K562 (cell line): ENCODE measurements around the gene AMFR. TPM values are rescaled to one million over a fixed set of nuclear protein-coding genes. Genes with fewer than 3 reads are reported as not detected.
A peak's percentile ranks its signal among the peaks of the same experiment; 100 is the strongest.

Experiments
- KLF16 ChIP-seq: IDR thresholded peaks from 2 replicates; pipeline ENCODE4 v1.6.1; 2016; ENCODE audit warnings: antibody characterized with exemption
- MAFG ChIP-seq: fragments of 450-650 bp; conservative IDR thresholded peaks from 2 replicates; pipeline ENCODE4 v1.6.1; 2016; ENCODE audit warnings: missing genetic modification characterization, missing compliant biosample characterization
- MXI1 ChIP-seq: IDR thresholded peaks from 2 replicates; pipeline ENCODE4 v1.6.1; 2011; ENCODE audit warnings: low read depth, mild to moderate bottlenecking, improper control_type of control experiment, low read length
- NEUROD1 ChIP-seq: fragments of 150-350 bp; IDR thresholded peaks from 2 replicates; pipeline ENCODE4 v1.6.1; 2014; ENCODE audit warnings: borderline replicate concordance, low read length, low read depth; ENCODE audit not compliant: partially characterized antibody
- NFIX ChIP-seq: fragments of 250-450 bp; sonication (Bioruptor Pico); IDR thresholded peaks from 2 replicates; pipeline ENCODE4 v1.4.0; 2020; ENCODE audit warnings: low read depth, mild to moderate bottlenecking, moderate library complexity
- NR2C2 ChIP-seq, 2 experiments: fragments of 200-800 bp in 1 of 2; sonication (Bioruptor generic) in 1 of 2; sonication (generic) in 1 of 2; formaldehyde crosslinking in 1 of 2; IDR thresholded peaks; 2 replicates each; pipeline versions ENCODE4 v1.6.1 to v1.8.0; 2016 to 2022; ENCODE audit warnings: mild to moderate bottlenecking in 1 of 2, missing compliant biosample characterization in 1 of 2, missing genetic modification characterization in 1 of 2, missing genetic modification reagents in 1 of 2
- POU5F1 ChIP-seq: fragments of 150-350 bp; IDR thresholded peaks from 2 replicates; pipeline ENCODE4 v1.6.1; 2014; ENCODE audit warnings: borderline replicate concordance, low read length, low read depth, mild to moderate bottlenecking; ENCODE audit not compliant: partially characterized antibody
- RBM17 ChIP-seq: fragments of 200-400 bp; formaldehyde crosslinking; IDR thresholded peaks from 2 replicates; pipeline ENCODE4 v1.6.1; 2017; ENCODE audit warnings: low read depth, mild to moderate bottlenecking, low read length, borderline replicate concordance
- SIN3A ChIP-seq, 2 experiments: fragments of 150-350 bp in 1 of 2; IDR thresholded peaks; 2 replicates each; pipeline ENCODE4 v1.6.1; 2011 to 2016; ENCODE audit warnings: borderline replicate concordance in 2 of 2, low read depth in 2 of 2, low read length in 2 of 2, mild to moderate bottlenecking in 2 of 2, moderate library complexity in 2 of 2; ENCODE audit not compliant: control insufficient read depth in 1 of 2
- ZC3H8 ChIP-seq: fragments of 450-650 bp; IDR thresholded peaks from 2 replicates; pipeline ENCODE4 v1.6.1; 2017
- ZFX ChIP-seq: sonication (generic); formaldehyde crosslinking; IDR thresholded peaks from 2 replicates; pipeline ENCODE4 v1.8.0; 2022; ENCODE audit warnings: mild to moderate bottlenecking, missing genetic modification reagents, moderate library complexity
- ZNF175 ChIP-seq: fragments of 200-800 bp; sonication (Bioruptor generic); IDR thresholded peaks from 2 replicates; pipeline ENCODE4 v1.6.1; 2016; ENCODE audit warnings: low read depth, mild to moderate bottlenecking, missing genetic modification characterization, missing compliant biosample characterization
- ZNF324 ChIP-seq: fragments of 250-450 bp; sonication (Bioruptor Pico); IDR thresholded peaks from 2 replicates; pipeline ENCODE4 v1.4.0; 2020; ENCODE audit warnings: mild to moderate bottlenecking
- ZNF41 ChIP-seq: fragments of 250-450 bp; sonication (Bioruptor Pico); conservative IDR thresholded peaks from 2 replicates; pipeline ENCODE4 v1.4.0; 2020; ENCODE audit warnings: mild to moderate bottlenecking
- ZNF445 ChIP-seq: fragments of 250-450 bp; sonication (Bioruptor Pico); IDR thresholded peaks from 2 replicates; pipeline ENCODE4 v1.4.0; 2020; ENCODE audit warnings: low read depth, mild to moderate bottlenecking, moderate library complexity
- ZNF764 ChIP-seq: fragments of 250-450 bp; sonication (Bioruptor Pico); IDR thresholded peaks from 2 replicates; pipeline ENCODE4 v1.4.0; 2020; ENCODE audit warnings: low read depth, mild to moderate bottlenecking, moderate library complexity
- polyA plus RNA-seq, 8 experiments: library from polyadenylated mRNA; depleted of rRNA in 4 of 8; stranded (reverse) in 5 of 8; unstranded in 3 of 8; fragments of >200 nt; fragmentation: Nextera tagmentation in 2 of 8; fragmentation: Illumina TruSeq in 1 of 8; extraction: Ambion mirVana in 2 of 8; extraction: Trizol in 1 of 8; gene quantifications; 2 replicates each; pipeline versions ENCODE4 v1.2.1 to v1.2.3, GENCODE V29; 2011 to 2014; ENCODE audit warnings: inconsistent platforms in 1 of 8, missing spikeins in 1 of 8
- total RNA-seq, 7 experiments: library from RNA; depleted of rRNA in 6 of 7; stranded (reverse); fragments of >200 nt in 6 of 7; fragmentation: Illumina TruSeq in 2 of 7; extraction: Trizol in 2 of 7; gene quantifications; 2 replicates each; pipeline versions ENCODE4 v1.2.1 to v1.2.3, GENCODE V29; 2011 to 2021; ENCODE audit warnings: low replicate concordance in 1 of 7
- TF ChIP-seq, protein P1 (sequence below): sonication (generic); formaldehyde crosslinking; IDR thresholded peaks from 2 replicates; pipeline ENCODE4 v1.8.1; 2023; ENCODE audit warnings: mild to moderate bottlenecking, missing genetic modification reagents
- TF ChIP-seq, protein P2 (sequence below), 2 experiments: fragments of 450-650 bp in 1 of 2; sonication (generic) in 1 of 2; formaldehyde crosslinking; conservative IDR thresholded peaks; 2 replicates each; pipeline versions ENCODE4 v1.4.0 to v1.8.1; 2020 to 2022; ENCODE audit warnings: mild to moderate bottlenecking in 1 of 2, missing genetic modification reagents in 1 of 2
- TF ChIP-seq, protein P3 (sequence below): fragments of 450-650 bp; IDR thresholded peaks from 2 replicates; pipeline ENCODE4 v1.7.0; 2016; ENCODE audit warnings: borderline replicate concordance
- TF ChIP-seq, protein P4 (sequence below): fragments of 450-650 bp; IDR thresholded peaks from 2 replicates; pipeline ENCODE4 v1.6.1; 2017; ENCODE audit warnings: antibody characterized with exemption

Gene AMFR
- total and polyA plus RNA-seq, 9 of the 15 experiments (the other 6 are each of a cell fraction or from before 2014, with no cell fraction given) = 15.6 to 113 (median 58.4) TPM

DNA sequence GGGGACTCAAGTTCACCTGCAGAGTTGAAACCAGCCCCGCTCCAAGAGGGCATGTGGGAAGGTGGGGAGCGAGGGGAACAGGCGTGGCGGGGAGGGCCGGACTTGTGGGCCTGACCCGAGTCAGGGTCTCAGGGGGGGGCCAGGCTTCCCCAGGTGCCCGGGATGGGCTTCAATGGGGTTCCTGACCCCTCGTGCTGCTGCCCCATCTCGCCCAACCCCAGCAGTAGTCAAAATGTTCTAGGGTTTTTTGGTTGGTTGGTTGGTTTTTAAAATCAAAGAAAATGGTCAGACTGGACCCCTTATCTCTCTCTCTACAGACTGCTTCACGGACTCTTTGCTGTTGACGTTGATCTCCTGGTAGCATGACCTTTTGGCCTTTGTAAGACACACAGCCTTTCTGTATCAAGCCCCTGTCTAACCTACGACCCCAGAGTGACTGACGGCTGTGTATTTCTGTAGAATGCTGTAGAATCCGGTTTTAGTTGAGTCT lies 69.5 kb downstream of the AMFR start (continued):
- TF ChIP-seq, protein P1, sequence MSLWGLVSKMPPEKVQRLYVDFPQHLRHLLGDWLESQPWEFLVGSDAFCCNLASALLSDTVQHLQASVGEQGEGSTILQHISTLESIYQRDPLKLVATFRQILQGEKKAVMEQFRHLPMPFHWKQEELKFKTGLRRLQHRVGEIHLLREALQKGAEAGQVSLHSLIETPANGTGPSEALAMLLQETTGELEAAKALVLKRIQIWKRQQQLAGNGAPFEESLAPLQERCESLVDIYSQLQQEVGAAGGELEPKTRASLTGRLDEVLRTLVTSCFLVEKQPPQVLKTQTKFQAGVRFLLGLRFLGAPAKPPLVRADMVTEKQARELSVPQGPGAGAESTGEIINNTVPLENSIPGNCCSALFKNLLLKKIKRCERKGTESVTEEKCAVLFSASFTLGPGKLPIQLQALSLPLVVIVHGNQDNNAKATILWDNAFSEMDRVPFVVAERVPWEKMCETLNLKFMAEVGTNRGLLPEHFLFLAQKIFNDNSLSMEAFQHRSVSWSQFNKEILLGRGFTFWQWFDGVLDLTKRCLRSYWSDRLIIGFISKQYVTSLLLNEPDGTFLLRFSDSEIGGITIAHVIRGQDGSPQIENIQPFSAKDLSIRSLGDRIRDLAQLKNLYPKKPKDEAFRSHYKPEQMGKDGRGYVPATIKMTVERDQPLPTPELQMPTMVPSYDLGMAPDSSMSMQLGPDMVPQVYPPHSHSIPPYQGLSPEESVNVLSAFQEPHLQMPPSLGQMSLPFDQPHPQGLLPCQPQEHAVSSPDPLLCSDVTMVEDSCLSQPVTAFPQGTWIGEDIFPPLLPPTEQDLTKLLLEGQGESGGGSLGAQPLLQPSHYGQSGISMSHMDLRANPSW = no peak
- TF ChIP-seq MAFG (tag) = no peak
- no peak for TF ChIP-seq NEUROD1
- TF ChIP-seq, protein P2, sequence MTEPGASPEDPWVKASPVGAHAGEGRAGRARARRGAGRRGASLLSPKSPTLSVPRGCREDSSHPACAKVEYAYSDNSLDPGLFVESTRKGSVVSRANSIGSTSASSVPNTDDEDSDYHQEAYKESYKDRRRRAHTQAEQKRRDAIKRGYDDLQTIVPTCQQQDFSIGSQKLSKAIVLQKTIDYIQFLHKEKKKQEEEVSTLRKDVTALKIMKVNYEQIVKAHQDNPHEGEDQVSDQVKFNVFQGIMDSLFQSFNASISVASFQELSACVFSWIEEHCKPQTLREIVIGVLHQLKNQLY (CRISPR knock-in tag; conservative IDR thresholded peaks at IDR 0.05) = no peak
- TF ChIP-seq, protein P3, sequence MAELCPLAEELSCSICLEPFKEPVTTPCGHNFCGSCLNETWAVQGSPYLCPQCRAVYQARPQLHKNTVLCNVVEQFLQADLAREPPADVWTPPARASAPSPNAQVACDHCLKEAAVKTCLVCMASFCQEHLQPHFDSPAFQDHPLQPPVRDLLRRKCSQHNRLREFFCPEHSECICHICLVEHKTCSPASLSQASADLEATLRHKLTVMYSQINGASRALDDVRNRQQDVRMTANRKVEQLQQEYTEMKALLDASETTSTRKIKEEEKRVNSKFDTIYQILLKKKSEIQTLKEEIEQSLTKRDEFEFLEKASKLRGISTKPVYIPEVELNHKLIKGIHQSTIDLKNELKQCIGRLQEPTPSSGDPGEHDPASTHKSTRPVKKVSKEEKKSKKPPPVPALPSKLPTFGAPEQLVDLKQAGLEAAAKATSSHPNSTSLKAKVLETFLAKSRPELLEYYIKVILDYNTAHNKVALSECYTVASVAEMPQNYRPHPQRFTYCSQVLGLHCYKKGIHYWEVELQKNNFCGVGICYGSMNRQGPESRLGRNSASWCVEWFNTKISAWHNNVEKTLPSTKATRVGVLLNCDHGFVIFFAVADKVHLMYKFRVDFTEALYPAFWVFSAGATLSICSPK = no peak
- TF ChIP-seq, protein P4, sequence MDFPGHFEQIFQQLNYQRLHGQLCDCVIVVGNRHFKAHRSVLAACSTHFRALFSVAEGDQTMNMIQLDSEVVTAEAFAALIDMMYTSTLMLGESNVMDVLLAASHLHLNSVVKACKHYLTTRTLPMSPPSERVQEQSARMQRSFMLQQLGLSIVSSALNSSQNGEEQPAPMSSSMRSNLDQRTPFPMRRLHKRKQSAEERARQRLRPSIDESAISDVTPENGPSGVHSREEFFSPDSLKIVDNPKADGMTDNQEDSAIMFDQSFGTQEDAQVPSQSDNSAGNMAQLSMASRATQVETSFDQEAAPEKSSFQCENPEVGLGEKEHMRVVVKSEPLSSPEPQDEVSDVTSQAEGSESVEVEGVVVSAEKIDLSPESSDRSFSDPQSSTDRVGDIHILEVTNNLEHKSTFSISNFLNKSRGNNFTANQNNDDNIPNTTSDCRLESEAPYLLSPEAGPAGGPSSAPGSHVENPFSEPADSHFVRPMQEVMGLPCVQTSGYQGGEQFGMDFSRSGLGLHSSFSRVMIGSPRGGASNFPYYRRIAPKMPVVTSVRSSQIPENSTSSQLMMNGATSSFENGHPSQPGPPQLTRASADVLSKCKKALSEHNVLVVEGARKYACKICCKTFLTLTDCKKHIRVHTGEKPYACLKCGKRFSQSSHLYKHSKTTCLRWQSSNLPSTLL = no peak
- no peak for TF ChIP-seq MXI1
- TF ChIP-seq ZNF324 (CRISPR knock-in tag) = no peak
- no peak for TF ChIP-seq ZNF41
- TF ChIP-seq ZNF175 (CRISPR knock-in tag) = no peak
- no peak for TF ChIP-seq ZC3H8
- no peak for TF ChIP-seq ZFX (CRISPR knock-in tag)
- TF ChIP-seq NFIX (CRISPR knock-in tag) = no peak
- TF ChIP-seq NR2C2 (CRISPR knock-in tag; IDR thresholded peaks at IDR 0.05) = no peak
- peak; percentile 79; the same call in 1 of the 2 replicates for TF ChIP-seq NR2C2 (tag; IDR thresholded peaks at IDR 0.05)
- TF ChIP-seq KLF16 = peak; percentile 55; the same call in 1 of the 2 replicates
- TF ChIP-seq ZNF445 (CRISPR knock-in tag) = no peak
- no peak for TF ChIP-seq POU5F1
- TF ChIP-seq ZNF764 = no peak
- TF ChIP-seq SIN3A (IDR thresholded peaks at IDR 0.05; ENCODE audit: borderline replicate concordance in 2 of 2, control insufficient read depth in 1 of 2, low read depth in 2 of 2, low read length in 2 of 2) = no peak
- no peak for TF ChIP-seq RBM17
